AG09319 (cell line): ENCODE measurements around the gene NXT1.
"Not testable (repeated sequence)": the region's sequence is repeated elsewhere in the genome, so short reads cannot be mapped to it uniquely, and the experiment has no call there.

Experiments
- DNase-seq: peaks from one replicate; pipeline ENCODE4 v3.0.0-alpha.2; 2010; ENCODE audit warnings: low read depth; ENCODE audit errors: extremely low read depth
- CTCF ChIP-seq: IDR thresholded peaks from 2 replicates; pipeline ENCODE4 v1.5.1; 2011; ENCODE audit warnings: low read depth, mild to moderate bottlenecking, inconsistent platforms, low read length, moderate library complexity

The NXT1 gene

DNA sequence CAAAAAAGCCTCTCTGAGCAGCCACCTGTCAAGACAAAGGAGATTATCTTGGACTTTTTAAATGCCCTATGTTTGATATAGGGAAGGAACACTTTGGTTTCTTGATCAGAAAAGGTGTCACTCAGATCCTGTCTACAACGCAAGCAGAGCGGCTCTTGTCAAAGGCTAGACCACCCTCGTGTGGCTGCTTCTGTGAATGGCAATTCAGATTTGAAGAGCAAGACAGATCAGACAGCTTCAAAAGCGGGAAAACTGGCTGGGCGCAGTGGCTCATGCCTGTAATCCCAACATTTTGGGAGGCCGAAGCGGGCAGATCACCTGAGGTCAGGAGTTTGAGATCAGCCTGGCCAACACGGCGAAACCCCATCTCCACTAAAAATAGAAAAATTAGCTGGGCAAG lies 10.1 kb upstream of the NXT1 start:
- peak; percentile 35 for DNase-seq

GRCh38 chr20:23341073-23341472 lies 9.5 kb upstream of the NXT1 start:
- no peak for DNase-seq
- TF ChIP-seq CTCF, result no peak

More for the DNA sequence above, 10.1 kb upstream of the NXT1 start:
- TF ChIP-seq CTCF, result peak; percentile 81

- no peak for TF ChIP-seq CTCF
- no peak for DNase-seq
Observed at GRCh38 chr20:23343590-23343989, 7.0 kb upstream of the NXT1 start.

DNA sequence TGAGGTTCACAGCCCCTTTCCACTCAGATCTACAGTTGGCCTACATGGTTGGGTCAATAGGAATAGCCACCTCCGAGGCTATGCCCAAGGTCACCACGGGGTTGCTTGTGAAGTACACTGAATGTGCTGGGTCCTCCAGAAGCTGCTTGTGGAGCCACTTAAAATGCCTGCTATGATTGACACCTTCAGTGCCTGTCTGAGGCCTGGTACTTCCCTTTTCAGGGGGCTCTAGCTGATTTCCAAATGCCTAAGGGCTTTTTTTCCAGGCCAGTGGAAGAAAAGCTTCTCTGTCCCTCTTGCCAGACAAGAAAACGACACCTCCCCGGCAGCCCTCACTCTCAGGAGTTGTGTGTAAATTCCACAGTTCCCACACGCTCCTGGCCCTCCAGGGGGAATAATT lies 6.3 kb upstream of the NXT1 start:
- DNase-seq, result no peak
- TF ChIP-seq CTCF, result no peak

- no peak for DNase-seq
- no peak for TF ChIP-seq CTCF
Observed at GRCh38 chr20:23346002-23346401, 4.6 kb upstream of the NXT1 start.

- no peak for DNase-seq
- TF ChIP-seq CTCF, result no peak
Observed at GRCh38 chr20:23347791-23348190, 2.8 kb upstream of the NXT1 start.

GRCh38 chr20:23348510-23348909 lies 2.1 kb upstream of the NXT1 start:
- DNase-seq, result not testable (repeated sequence)

- no peak for DNase-seq
- TF ChIP-seq CTCF, result peak; percentile 46
Observed at GRCh38 chr20:23349338-23350195, 1.0 kb upstream of the NXT1 start.
